DND-41 (cell line): ENCODE measurements around the gene TMEM59L.

Source experiments
- ATAC-seq: fragments of 200-7000 bp; cut with Tn5 transposase; 3 replicates; pipeline ENCODE4 v1.9.1; 2021; ENCODE audit warnings: low read depth; ENCODE audit not compliant: insufficient read depth
- DNase-seq: peaks from one replicate; pipeline ENCODE4 v3.0.0-alpha.2; 2020
- H2AFZ ChIP-seq: 2 replicates; pipeline ENCODE4 v1.6.0; 2012; ENCODE audit warnings: low read depth, low read length
- H3K27ac ChIP-seq: 2 replicates; pipeline ENCODE4 v1.5.1; 2012; ENCODE audit warnings: low read length, inconsistent platforms
- H3K27me3 ChIP-seq: fragments of 200-600 bp; sonication (generic); 2 replicates; pipeline ENCODE4 v1.6.0; 2012; ENCODE audit warnings: low read length, mild to moderate bottlenecking, inconsistent platforms; ENCODE audit not compliant: insufficient read depth, poor library complexity
- H3K36me3 ChIP-seq: 2 replicates; pipeline ENCODE4 v1.5.1; 2012; ENCODE audit warnings: low read length, inconsistent platforms; ENCODE audit not compliant: insufficient read depth
- H3K4me1 ChIP-seq: 2 replicates; pipeline ENCODE4 v1.5.1; 2012; ENCODE audit warnings: mild to moderate bottlenecking, low read length; ENCODE audit not compliant: insufficient read depth
- H3K4me2 ChIP-seq: 2 replicates; pipeline ENCODE4 v1.6.0; 2012; ENCODE audit warnings: mild to moderate bottlenecking, moderate library complexity, low read length, inconsistent platforms; ENCODE audit not compliant: insufficient read depth
- H3K4me3 ChIP-seq, 2 experiments: fragments of 200-600 bp in 1 of 2; shearing (Covaris generic) in 1 of 2; 2 replicates each; pipeline ENCODE4 v1.5.1; 2012 to 2016; ENCODE audit warnings: inconsistent platforms in 2 of 2, low read length in 2 of 2, mild to moderate bottlenecking in 2 of 2, low read depth in 1 of 2, moderate library complexity in 1 of 2
- H3K79me2 ChIP-seq: 2 replicates; pipeline ENCODE4 v1.6.0; 2012; ENCODE audit warnings: low read length, inconsistent platforms; ENCODE audit not compliant: insufficient read depth
- H3K9ac ChIP-seq: 2 replicates; pipeline ENCODE4 v1.6.0; 2012; ENCODE audit warnings: low read depth, mild to moderate bottlenecking, inconsistent platforms, low read length, moderate library complexity
- H3K9me3 ChIP-seq: 2 replicates; pipeline ENCODE4 v1.5.1; 2012; ENCODE audit warnings: low read length, moderate library complexity, mild to moderate bottlenecking, inconsistent platforms; ENCODE audit not compliant: insufficient read depth, severe bottlenecking
- H4K20me1 ChIP-seq: 2 replicates; pipeline ENCODE4 v1.6.0; 2012; ENCODE audit warnings: low read length; ENCODE audit not compliant: insufficient read depth
- EZH2 ChIP-seq: IDR thresholded peaks from 3 replicates; pipeline ENCODE4 v1.6.1; 2012; ENCODE audit warnings: borderline replicate concordance, low read depth, mild to moderate bottlenecking, moderate library complexity, low read length, inconsistent platforms; ENCODE audit not compliant: severe bottlenecking
- TF ChIP-seq, protein P1 (sequence below): IDR thresholded peaks from 2 replicates; pipeline ENCODE4 v1.5.1; 2012; ENCODE audit warnings: borderline replicate concordance, low read length, moderate library complexity, mild to moderate bottlenecking; ENCODE audit not compliant: poor library complexity, severe bottlenecking; ENCODE audit errors: extremely low read depth

TMEM59L gene

GRCh38 chr19:18612051-18612771 is 459 bp upstream of the TMEM59L start:
- Histone ChIP-seq H3K4me1 (peaks cover 12% of the 10 kb centered on the region), H2AFZ (peak overlapping the region; percentile 66), H3K27me3 (peaks cover 35% of the 10 kb centered on the region), H3K36me3 (no peaks in the 10 kb centered on the region), H3K4me2 (peak overlapping the region; percentile 77), H3K27ac (no peak overlapping the region), H3K9ac (peak overlapping the region; percentile 46; the same call in 1 of the 2 replicates), H3K4me3 (peak overlapping the region in 1 of 2 experiments; percentile 56; a peak in 3 of 4 replicates), H3K79me2 (no peaks in the 10 kb centered on the region), H3K9me3 (no peaks in the 10 kb centered on the region), H4K20me1 (peaks cover 2% of the 10 kb centered on the region; the same call in 1 of the 2 replicates)
- ATAC-seq, result no peak
- TF ChIP-seq EZH2, result no peak
- TF ChIP-seq, protein P1, sequence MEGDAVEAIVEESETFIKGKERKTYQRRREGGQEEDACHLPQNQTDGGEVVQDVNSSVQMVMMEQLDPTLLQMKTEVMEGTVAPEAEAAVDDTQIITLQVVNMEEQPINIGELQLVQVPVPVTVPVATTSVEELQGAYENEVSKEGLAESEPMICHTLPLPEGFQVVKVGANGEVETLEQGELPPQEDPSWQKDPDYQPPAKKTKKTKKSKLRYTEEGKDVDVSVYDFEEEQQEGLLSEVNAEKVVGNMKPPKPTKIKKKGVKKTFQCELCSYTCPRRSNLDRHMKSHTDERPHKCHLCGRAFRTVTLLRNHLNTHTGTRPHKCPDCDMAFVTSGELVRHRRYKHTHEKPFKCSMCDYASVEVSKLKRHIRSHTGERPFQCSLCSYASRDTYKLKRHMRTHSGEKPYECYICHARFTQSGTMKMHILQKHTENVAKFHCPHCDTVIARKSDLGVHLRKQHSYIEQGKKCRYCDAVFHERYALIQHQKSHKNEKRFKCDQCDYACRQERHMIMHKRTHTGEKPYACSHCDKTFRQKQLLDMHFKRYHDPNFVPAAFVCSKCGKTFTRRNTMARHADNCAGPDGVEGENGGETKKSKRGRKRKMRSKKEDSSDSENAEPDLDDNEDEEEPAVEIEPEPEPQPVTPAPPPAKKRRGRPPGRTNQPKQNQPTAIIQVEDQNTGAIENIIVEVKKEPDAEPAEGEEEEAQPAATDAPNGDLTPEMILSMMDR, result no peak
- DNase-seq, result no peak

DNA sequence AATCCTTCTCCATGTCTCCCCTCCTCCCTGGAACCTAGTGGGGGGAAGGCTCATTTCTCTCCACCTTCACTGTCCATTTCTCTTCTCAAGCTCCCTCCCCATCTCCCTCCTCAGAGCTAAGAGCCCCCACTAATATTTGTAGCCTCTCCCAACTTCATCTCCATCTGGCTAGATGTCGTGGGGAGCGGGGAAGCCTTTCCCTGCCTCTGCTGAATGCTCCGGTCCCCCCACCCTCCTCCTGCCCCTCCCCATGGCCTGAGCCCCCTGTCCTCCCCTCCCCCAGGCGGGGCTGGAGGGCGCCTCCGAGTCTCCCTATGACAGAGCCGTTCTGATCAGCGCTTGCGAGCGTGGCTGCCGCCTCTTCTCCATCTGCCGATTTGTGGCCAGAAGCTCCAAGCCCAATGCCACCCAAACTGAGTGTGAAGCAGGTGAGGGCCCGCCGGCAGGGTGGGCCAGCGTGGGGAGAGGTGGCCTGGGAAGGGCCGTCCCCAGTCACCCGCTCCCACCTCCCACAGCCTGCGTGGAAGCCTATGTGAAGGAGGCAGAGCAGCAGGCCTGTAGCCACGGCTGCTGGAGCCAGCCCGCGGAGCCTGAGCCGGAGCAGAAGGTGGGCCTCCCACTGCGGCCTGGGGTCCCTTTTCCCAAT is 1.0 kb downstream of the TMEM59L start:
- TF ChIP-seq EZH2, result no peak
- TF ChIP-seq, protein P1, result no peak
- no peak overlapping the region for H3K27ac ChIP-seq
- H2AFZ ChIP-seq, result no peak overlapping the region
- ATAC-seq (no peak), DNase-seq (no peak)
- no peaks in the 10 kb centered on the region for H3K36me3 ChIP-seq
- no peak overlapping the region for H3K4me3 ChIP-seq
- H3K4me1 ChIP-seq, result peaks cover 12% of the 10 kb centered on the region
- H3K9me3 ChIP-seq, result no peaks in the 10 kb centered on the region
- H3K9ac ChIP-seq, result no peak overlapping the region
- H3K79me2 ChIP-seq, result no peaks in the 10 kb centered on the region
- H3K4me2 ChIP-seq, result peak overlapping the region; percentile 77; the same call in 1 of the 2 replicates
- H4K20me1 ChIP-seq, result peaks cover 2% of the 10 kb centered on the region; the same call in 1 of the 2 replicates
- H3K27me3 ChIP-seq, result peaks cover 33% of the 10 kb centered on the region

- TF ChIP-seq, protein P1, result no peak
- no peak for TF ChIP-seq EZH2
- DNase-seq, result no peak
- no peaks in the 10 kb centered on the region for H3K36me3 ChIP-seq
These were observed 3.4 kb downstream of the TMEM59L start for GRCh38 chr19:18616023-18616422.

More at GRCh38 chr19:18616023-18616422, 3.4 kb downstream of the TMEM59L start:
- H3K79me2 ChIP-seq, result no peaks in the 10 kb centered on the region
- no peaks in the 10 kb centered on the region for H3K9me3 ChIP-seq
- H3K9ac ChIP-seq, result no peak overlapping the region
- H3K4me2 ChIP-seq, result no peak overlapping the region
- peaks cover 12% of the 10 kb centered on the region for H3K4me1 ChIP-seq
- no peak overlapping the region for H3K27ac ChIP-seq
- 0 out of 2 replicates have a peak, but pooled peaks cover under 1% of the 10 kb centered on the region for H4K20me1 ChIP-seq
- H3K4me3 ChIP-seq, result no peak overlapping the region
- ATAC-seq, result no peak
- no peak overlapping the region for H2AFZ ChIP-seq
- H3K27me3 ChIP-seq, result peaks cover 18% of the 10 kb centered on the region
